Germinal center (tissue), 1 donor: ENCODE data around the gene MACROD1.

Source experiments
- DNase-seq: peaks from one replicate; pipeline ENCODE4 v3.0.0; 2012; ENCODE audit warnings: mixed read lengths, low spot score

MACROD1 gene

DNA sequence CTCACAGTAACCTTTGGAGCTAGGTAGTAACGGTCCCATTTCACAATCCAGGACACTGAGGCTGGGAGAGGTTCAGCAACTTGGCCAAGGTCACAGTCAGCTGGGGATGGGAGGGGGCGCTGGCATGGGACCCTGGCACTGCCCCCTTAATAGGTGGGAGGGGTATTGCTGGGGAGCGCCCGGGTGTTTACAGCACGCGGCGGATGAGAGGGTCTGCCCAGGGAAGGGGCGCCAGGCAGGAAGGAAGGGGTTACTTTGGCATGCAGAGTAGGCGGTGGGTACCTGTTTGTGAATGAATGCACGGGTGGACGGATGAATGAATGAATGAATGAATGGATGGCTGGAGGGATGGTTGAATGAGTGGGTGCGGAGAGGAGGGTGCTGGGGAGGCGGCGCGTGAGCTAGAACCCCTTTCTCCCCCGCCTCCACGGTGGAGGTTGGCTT is 130.8 kb downstream of the MACROD1 start:
- no peak for DNase-seq

- DNase-seq = no peak
These were observed 131.5 kb downstream of the MACROD1 start for GRCh38 chr11:64034411-64034811.

- DNase-seq = no peak
These were observed 133.9 kb downstream of the MACROD1 start for GRCh38 chr11:64032050-64032449.

GRCh38 chr11:64031001-64031400 is 134.9 kb downstream of the MACROD1 start:
- DNase-seq = no peak

DNA sequence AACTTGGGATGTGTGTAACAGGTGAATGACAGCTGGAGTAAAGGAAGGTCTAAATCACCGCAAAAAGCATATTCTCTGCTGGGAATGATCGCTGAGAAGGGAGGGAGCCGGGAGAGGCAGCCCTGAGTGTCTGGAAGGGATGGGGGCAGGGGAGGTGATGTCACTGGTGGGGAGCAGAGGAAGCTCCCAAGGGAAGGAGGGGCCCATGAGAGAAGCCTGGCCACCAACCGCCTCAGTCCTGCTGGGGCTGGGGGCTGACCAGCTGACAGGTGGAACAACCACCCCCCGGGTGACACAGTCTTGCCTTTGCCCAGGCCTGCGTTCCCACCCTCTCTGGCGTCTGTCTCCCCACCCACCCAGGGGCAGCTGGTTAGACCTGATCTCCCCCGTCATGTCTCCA is 136.1 kb downstream of the MACROD1 start:
- DNase-seq = no peak

DNA sequence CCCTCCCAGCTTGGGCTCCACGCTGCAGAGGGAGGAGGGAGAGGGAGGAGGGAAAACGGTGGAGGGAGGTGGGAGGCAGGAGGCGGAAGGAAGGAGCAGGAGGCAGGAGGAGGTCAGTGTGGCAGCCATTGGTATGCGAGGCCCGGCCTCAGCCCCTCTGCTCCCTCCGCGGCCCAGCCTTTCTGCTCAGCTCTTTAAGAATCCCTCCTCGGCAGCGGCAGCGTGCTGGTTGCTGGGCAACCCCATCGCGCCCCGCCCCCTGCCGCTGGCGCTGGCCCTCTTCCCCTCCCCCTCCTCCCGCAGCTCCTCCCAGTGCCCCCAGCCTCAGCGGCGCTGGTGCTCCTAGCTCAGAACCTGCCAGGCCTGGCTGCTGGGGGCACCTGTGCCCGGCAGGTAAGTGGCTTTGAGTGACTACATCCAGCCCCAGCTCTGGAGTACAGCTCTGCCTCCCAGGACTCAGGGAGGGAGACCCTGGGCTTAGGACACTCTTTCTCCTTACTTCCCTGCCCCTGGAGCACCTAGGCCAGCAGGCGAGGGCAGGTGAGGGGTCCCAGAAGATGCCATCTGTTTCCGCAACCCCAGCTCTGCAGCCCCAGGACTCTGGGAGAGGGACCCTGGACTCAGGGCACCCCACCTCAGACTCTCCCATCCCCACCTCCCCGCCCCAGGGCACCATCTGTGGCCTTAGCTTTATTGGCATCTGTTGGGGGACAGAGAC is 137.4 kb downstream of the MACROD1 start:
- DNase-seq = no peak

DNA sequence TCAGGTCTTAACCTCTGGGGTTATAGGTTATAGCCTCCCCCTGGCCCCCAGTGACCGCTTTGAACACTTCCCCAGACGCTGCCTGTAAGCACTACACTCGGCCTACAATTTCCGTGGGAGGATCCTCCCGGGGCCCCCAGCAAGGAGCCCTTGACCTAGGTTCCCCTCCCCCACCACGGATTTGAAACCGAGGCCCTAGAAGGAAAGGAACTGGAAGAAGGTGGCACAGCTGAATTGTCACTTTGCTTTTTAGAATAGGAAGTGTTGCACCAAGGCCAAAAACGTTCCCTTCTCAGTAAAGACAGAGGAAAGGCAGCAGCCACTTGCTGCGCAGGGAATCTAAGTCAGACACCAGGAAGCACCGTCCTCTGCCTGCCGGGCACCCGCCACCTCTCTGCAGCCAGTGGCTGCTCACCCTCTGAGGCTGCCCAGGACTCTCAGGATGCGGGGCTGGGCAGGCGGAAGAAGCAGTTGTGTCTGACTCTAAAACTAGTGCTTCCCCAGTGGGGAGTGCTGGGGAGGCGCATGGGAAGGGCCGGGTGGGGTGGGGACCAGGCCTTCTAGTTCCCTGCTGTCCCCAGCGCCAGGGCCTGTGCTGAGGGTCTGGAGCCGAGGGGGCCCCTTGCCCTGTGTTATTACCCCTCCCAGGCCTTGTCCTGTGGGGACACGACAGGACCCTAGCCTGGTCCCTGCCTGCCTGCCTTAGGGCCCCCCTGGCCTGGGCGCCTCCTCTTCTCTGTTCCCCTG is 138.1 kb downstream of the MACROD1 start:
- no peak for DNase-seq

DNA sequence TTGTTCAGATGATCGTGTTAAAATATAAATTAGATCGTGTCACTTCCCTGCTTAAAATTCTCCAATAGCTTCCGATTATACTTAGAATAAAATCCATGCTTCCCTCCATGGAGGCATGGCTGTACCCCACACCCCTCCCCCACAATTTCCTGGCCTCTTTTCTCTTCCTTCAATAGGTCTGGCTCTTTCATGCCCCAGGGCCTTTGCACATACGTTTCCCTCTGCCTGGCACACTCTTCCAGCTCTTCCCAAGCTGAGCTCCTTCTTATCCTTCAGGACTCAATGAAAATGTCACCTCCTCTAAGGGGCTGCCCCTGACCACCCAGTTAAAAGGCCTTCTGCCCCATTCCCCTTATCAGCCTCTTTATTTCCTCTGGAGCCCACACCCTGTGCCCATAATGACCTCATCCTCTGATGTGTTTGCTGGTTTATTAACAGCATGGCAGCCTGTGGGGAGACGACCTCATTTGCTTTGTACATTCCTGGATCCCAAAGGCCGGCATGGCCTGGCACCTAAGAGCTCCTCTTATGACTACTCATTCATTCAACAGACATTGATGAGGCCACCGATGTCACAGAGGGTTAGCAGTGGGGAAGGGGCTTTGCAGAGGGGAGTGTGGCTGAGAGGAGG is 139.2 kb downstream of the MACROD1 start:
- DNase-seq = no peak

DNA sequence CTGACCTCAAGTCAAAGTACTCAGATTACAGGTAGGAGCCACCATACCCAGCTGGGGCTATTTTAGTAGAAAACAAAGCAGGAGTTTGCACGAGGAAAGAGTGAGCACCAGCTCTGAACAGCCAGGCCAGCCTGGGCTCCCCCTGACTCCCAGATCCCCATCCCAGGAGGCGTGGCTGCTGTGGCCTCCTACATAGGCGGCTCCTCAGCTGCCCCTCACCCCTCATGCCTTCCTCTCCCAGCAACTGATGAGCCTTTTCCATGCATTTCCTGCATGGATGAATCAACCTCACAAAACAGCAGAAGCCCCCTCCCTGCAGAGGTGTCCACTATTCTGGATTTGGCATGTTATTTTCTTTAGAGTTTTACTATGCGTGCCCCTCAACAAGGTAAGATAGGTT is 140.7 kb downstream of the MACROD1 start:
- DNase-seq = no peak

GRCh38 chr11:64023712-64024710 is 141.9 kb downstream of the MACROD1 start:
- DNase-seq = no peak

DNA sequence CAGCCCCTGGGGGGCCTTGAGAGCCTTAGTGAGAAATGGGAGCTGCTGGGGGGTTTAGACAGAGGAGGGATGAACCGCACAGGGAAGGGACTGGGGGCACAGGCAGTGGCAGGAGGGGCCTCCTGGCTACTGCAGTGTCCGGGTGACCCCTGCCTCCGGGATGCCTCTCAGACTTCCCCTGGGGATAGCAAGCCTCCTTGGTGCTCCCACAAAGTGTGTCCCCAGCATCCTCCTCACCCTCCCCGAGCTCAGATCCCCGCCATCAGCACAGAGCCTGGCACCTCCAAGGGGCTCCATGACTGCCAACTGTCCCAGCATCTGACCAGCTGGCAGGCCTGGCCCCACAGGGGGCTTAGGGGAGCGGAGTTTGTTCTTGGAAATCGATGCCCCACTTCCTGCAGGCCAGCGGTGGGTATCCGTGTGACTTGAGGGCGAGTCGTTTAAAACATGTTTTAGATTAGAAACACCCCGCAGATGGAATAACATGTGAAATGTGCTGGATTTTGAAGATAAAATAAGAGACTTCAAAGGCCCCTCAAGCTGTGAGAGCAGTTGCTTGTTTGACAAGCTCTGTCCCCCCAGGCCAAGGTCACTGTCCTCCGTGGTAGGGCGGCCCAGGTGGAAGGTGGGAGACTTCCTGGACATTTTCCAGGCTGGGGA is 143.7 kb downstream of the MACROD1 start:
- no peak for DNase-seq

GRCh38 chr11:64021757-64022093 is 144.2 kb downstream of the MACROD1 start:
- no peak for DNase-seq

DNA sequence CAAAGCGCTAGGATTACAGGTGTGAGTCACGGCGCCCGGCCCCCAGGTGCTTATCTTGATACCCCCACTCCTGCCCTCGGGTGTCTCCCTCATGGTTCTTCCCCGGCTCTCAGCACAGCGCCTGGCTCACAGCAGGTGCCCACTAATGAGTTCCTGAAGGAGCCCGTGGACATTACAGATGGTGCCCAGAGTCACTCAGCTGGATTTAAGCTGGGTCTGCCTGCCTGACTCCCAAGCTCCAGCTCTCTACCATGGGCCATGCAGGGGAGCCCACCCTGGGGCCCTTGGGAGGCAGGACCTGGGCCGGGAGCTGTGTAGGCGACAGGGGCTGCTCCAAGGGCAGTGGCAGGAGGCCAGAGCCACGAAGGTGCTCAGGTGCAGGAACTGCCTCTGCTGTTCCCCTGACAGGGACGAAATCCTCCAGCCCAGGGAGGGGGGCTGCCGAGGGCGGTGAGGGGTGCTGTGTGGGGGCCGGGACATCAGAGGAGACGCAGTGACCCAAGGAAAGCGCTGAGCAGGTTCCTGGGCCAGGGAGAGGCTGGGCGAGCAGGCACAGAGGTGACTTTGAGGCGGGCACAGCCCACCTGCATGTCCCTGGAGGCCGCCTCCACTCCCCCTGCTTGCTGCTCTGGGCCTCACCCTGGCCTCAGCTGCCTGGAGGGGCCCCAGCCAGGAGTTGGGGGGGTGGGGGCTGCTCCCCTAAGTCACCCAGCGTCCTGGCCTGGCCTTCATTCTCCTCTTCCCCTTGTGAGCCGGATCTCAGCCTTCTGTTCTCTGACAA is 144.7 kb downstream of the MACROD1 start:
- no peak for DNase-seq

DNA sequence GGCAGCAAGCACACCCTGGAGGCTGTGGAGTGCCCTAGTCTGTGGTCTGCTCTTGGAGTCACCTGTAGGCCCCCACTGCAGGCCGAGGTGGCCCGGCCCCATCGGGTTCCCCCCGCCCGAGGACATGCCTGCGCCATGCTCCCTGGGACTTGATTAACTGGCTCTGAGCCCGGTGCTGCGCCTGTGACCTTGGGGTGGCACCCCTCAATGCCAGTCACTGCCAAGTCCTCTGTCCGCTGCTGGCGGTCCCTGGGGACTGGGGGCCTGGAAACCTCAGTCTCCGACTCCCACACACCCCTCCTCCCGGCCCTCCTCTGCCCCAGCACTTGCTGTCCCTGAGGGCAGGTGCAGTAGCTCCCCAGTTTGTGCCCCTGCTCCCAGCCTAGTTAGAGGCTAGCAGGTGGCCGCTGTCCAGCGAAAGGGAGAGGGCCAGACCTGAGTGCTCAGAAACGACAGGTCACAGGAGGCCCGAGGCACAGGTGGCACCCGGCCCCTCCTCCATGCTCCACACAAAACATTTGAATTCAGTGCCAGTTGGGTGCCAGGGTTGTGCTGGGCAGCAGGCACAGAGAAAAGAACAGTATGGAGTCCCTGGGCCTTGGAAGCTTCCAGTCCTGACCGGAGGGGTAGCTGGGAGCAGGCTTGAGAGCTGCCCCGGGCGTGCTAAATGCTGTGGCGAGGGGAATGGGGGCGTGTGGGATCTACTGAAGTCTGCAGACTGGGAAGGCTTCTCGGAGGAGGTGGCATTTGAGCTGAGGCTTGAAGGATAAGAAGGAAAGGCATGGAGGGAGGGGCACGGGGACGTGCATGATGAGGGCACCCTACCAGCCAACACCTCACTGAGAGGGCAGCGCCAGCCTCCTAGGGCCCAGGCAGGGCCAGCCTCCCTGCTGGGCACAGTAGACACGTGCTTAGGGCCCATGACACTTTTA is 146.5 kb downstream of the MACROD1 start:
- DNase-seq = no peak

DNA sequence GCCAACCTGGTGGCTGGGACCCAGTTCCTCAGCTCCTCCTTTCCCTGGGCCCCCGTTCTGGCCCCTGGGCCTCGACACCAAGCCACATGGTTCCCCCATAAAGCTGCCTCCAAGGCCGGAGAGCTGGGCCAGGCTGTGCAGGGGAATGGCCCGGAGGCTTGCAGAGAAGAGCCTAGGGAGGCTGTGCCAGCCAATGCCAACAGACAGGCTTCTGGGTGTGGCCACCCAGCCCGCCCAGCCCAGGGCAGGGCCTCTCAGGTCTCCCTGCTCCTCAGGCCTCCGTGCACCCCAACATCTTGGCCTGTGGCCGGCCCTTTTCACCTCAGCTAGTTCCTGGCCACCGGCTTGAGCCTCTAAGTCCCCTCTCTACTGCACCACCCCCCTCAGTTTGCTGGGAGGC is 147.6 kb downstream of the MACROD1 start:
- no peak for DNase-seq

GRCh38 chr11:64017945-64018224 is 148.0 kb downstream of the MACROD1 start:
- no peak for DNase-seq

DNA sequence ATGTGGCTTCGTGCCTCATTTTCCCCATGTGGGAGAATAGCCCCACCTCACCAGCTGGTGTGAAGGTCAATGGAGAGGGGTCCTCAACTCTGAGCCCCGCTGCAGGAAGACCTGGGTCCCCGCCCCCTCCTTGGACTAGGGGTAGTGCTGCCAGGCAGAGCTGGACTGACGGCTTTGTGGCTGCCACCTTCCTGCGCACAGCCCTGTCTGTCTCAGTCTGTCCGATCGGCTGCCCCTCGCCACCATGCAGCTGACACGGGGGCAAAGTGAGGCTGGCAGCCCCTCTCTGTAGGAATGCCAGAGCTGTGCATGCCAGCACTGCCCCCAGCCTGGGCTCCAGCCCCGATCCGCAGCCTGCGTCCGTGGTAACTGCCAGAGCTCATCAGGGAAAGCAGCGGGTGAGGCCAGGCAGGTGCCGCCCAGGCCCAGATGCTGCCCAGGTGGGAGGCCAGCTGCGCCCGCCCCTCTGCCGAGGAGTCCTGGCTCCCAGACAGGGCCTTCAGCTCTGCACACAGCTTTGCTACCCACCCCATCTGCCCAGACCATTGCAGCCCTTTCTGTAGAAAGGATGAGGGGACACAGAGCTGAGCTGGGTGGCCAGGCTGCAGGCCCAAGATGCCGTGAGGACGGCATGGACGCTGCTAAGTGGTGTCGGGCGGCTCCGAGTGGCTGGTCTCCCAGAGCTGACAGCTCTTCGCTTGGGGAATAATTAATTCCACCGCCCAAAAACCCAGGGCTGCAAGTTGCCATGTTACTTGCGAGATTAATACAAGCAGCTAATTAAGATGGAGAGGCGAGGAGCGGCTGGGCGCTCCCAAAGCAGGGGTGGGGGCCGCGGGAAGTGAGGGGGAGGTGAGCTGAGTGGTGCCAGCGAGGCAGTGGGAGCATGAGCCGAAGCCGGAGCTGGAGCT is 149.7 kb downstream of the MACROD1 start:
- no peak for DNase-seq

DNA sequence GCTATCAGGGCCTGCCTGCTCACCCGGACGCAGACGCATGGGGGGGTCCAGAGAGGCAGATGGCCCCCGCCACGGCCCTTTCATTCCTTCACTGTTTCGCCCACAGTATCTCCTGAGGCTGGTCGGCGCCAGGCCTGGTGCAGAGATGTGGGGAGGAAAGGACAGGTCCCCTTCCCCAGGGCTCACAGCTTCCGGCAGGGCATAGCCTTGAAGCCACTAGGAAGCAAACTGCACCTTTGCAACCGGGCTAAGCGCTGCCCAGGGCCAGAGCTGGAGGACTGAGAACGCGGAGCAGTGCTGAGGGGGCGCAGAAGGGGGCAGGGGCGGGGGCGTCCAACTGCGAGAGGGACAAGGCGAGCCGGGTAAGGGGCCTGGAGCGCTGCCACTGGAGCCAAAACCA is 150.4 kb downstream of the MACROD1 start:
- no peak for DNase-seq

DNA sequence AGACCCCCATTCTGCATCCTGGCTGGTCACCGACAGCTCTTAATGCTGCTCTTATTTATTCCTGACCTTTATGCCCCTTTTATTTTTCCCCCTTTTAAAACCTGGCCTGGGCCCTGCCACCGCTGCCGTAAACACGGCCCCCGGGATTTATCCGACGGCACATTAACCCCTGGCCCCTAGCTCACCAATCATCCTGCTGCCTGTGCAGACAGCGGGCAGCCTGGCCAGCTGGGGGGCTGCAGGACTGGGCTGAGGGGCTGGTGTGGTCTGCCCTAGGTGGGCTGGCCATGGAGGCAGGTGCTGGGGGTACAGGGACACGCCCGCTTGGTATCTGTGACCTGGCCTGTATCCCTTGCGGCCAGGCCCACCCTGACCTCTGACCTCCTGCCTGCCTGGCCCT is 151.6 kb downstream of the MACROD1 start:
- no peak for DNase-seq
